Activated CD8-positive, alpha-beta memory T cell treated with anti-CD3 and anti-CD28 coated beads, Interleukin-2, amount 50 U/mL, for 48 hours (primary cell): ENCODE data around the gene MTUS2.

Experiments used
- DNase-seq: peaks from one replicate; pipeline ENCODE4 v3.0.0-alpha.2; 2020

Gene MTUS2

GRCh38 chr13:29428310-29429181, 608.4 kb downstream of the MTUS2 start:
- no peak for DNase-seq

- no peak for DNase-seq
These were observed 609.3 kb downstream of the MTUS2 start for GRCh38 chr13:29429286-29429900.

GRCh38 chr13:29434217-29434945, 614.2 kb downstream of the MTUS2 start:
- DNase-seq = no peak

- no peak for DNase-seq
These were observed 615.2 kb downstream of the MTUS2 start for GRCh38 chr13:29435125-29435911.

GRCh38 chr13:29436291-29436690, 616.2 kb downstream of the MTUS2 start:
- DNase-seq = no peak

- no peak for DNase-seq
These were observed 616.7 kb downstream of the MTUS2 start for GRCh38 chr13:29436721-29437280.

GRCh38 chr13:29438769-29439168, 618.6 kb downstream of the MTUS2 start:
- no peak for DNase-seq

- no peak for DNase-seq
These were observed 619.7 kb downstream of the MTUS2 start for GRCh38 chr13:29439601-29440388.

- no peak for DNase-seq
These were observed 621.2 kb downstream of the MTUS2 start for GRCh38 chr13:29441306-29441705.

- no peak for DNase-seq
These were observed 625.9 kb downstream of the MTUS2 start for GRCh38 chr13:29446016-29446415.

GRCh38 chr13:29448174-29448573, 628.0 kb downstream of the MTUS2 start:
- no peak for DNase-seq

GRCh38 chr13:29449726-29450125, 629.6 kb downstream of the MTUS2 start:
- DNase-seq = no peak

- no peak for DNase-seq
These were observed 631.8 kb downstream of the MTUS2 start for GRCh38 chr13:29451976-29452375.

GRCh38 chr13:29452773-29453616, 632.9 kb downstream of the MTUS2 start:
- DNase-seq = no peak

GRCh38 chr13:29453617-29454011, 633.5 kb downstream of the MTUS2 start:
- no peak for DNase-seq

- DNase-seq = no peak
These were observed 634.9 kb downstream of the MTUS2 start for GRCh38 chr13:29454931-29455481.

- no peak for DNase-seq
These were observed 636.3 kb downstream of the MTUS2 start for GRCh38 chr13:29456419-29456818.

- no peak for DNase-seq
These were observed 637.2 kb downstream of the MTUS2 start for GRCh38 chr13:29457299-29457698.

- DNase-seq = no peak
These were observed 638.3 kb downstream of the MTUS2 start for GRCh38 chr13:29458419-29458818.

- no peak for DNase-seq
These were observed 639.7 kb downstream of the MTUS2 start for GRCh38 chr13:29459813-29460355.
